NCI-H1930 (cell line): ENCODE data around the gene MTA3.

ENCODE experiments used
- DNase-seq, 2 experiments: peaks; one replicate each; lab custom pipeline; 2025; lab: John Stamatoyannopoulos, UW

Gene MTA3

DNA sequence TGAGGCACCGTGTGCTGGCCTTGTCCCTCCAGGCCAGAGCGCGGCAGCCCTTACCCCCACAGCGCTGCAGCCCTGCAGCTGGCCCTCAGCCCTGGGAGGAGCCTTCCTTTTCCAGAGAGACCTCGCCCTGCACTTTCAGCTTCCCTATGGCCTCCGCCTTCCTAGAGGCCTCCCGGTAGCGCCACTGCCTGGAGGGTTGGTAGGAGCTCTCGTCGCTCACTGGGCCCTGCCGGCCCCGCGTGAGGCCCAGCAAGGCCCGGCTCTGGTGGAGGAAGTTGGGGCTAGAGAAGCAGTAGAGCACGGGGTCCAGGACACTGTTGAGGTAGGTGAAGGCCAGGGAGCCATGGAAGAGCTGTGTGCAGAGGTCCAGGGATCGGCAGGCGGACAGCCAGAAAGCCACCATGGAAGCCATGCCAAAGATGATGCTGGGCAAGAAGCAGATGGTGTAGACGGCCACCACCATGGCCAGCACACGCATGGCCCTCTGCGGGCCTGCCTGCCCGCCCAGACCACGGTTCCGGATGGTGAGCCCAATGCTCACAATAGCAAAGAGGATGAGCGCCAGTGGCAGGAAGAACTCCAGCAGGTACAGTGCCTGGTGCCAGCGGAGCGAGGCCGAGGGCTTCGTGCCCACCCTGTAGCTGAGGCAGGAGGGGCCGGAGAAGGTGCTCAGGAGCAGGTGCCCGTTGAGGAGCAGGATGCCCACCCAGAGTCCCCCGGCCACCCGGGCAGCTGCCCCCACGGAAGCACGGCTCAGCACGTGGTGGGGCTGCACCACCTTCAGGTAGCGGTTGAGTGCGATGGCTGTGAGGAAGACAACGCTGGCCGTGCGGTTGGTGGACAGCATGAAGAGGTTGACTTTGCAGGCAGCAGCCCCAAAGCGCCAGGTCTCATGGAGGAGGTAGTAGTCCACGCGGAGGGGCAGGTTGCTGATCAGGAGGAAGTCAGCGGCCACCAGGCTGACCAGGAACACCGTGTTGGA is 194.7 kb downstream of the MTA3 start:
- no peak for DNase-seq

GRCh38 chr2:42764096-42764495 is 195.7 kb downstream of the MTA3 start, which contains the start of gene OXER1:
OXER1 (minus strand) TSS chr2:42764135; CDS start chr2:42764062, 73 bp downstream.
- no peak for DNase-seq

DNA sequence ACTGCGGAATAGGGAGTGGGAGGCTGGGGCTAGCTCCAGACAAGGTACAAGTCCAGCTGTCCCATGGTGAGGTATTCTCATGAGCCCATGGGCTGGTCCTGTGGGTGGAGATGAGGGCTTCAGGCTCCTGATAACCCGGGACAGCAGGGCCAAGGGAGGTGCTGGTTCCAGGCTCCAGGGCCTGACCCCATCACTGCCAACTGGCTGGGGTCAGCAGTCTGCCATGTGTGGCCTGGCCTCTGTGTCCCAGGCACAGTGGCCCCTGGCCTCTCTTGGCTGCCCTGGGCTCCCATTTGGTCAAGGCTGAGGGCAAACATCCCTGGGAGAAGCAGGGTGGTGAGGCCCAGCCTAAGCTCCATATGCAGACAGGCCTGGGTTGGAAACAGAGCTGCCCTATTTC is 196.5 kb downstream of the MTA3 start:
- no peak for DNase-seq

DNA sequence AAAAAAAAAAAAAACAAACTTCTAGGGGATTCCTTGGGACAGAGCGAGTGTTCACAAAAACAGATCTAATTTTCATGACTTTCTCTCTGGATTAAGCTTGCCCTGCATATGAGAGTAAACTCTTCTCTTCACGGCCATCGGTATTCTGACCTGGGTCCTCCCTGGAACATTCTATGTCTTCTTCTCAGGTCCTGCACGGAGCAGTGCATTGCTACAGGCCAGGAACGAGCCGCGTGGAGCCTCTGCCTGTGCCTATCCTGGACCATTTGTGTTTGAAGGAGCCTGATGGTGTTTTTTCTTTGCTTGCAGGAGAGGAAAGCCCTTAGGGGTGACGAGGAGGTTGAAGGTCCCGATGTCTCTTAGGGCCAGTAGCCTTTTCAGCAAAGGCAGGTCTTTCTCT is 197.3 kb downstream of the MTA3 start:
- no peak for DNase-seq

- no peak for DNase-seq
Observed at GRCh38 chr2:42767080-42767898, 198.9 kb downstream of the MTA3 start.

DNA sequence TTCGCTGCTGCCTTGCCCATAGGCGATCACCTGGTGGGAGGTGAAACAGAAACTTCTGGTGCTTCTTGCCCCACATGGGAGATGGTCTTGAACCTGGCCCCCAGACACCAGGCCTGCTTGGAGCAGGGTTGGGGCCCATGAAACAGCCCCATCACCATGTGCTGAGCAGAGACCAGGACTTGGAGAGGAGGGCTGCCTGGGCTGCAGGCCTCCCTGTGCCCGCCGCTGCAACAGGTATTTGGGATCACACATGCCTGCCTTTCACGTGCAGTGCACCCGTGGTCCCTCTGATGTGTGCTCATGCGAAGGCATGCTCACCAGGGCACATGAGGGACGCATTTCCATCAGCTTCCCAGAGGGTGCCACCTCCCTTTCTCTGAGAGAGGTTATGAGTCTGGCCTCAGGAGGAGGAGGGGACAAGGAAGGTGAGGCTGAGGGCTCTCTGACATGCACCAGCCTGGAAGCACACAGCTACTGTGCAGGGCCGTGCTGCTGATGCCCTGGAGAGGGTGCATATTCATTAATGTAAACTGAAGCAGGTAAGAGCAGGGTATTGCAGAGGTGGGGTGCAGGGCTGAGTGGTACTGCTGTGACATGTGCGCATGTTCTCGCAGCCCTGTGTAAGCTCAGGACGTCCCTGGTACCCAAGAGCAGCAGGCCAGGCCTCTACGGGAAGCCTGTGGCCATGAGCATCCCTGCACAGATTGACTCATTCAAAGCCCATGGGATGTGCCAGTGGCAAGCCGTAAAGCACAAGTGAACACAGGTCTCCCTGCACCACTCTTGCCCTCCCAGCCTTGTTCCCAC is 199.7 kb downstream of the MTA3 start:
- no peak for DNase-seq

DNA sequence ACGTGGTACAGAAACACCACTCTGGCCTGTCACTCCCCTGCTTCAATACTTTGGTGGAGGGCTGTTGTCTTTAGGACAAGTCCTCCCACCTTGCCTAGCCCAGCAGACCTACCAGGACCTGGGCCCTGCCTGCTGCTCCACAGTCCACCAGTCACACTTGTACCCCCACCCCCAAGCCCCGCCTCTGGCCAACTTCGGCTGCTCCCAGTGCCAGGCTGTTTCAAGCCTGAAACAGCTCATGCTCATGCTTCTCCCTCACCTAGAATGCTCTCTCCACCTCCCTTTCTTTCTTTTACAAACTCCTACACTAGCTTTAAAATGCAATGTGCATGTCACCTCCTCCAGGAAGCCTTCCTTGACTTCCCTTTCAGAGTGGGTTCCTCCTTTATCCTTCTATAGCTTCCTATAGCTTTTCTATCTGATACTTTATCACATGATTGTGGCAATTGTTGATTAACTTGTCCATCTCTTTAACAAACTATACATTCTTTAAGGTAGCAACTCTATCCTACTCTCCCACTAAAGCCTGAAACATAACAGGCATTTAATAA is 200.3 kb downstream of the MTA3 start:
- DNase-seq: no peak

DNA sequence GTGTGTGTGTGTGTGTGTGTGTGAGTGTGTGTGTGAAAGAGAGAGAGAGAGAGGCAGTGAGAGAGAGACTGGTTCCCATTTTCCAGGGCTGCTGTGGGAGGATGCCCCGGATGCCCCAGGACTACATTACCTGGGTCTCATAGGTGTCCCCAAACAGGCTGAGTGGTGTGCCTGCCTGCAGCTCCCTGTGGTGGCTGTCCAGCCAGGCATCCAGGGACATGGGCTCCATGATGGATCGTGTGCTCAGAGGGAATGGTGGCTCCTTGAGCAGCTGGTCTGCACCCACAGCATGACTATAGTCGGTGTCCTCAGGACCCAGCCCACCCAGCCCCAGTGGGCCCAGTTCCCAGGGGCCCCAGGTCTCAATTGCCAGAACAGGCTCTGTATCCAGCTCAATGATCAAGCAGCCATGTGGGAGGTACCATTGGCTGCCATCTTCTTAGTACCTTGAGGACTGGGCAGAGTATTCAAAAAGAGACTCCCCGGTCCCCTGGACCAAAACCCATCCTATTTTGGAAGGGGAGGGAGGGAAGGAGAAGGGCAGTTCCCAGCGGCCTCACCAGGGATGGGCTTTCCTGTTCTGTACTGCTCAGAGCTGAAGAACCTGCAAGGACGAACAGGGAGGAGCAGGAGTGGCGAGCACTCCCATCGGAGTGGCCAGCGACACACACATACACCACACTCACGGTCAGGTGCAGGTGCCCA is 201.3 kb downstream of the MTA3 start:
- no peak for DNase-seq

DNA sequence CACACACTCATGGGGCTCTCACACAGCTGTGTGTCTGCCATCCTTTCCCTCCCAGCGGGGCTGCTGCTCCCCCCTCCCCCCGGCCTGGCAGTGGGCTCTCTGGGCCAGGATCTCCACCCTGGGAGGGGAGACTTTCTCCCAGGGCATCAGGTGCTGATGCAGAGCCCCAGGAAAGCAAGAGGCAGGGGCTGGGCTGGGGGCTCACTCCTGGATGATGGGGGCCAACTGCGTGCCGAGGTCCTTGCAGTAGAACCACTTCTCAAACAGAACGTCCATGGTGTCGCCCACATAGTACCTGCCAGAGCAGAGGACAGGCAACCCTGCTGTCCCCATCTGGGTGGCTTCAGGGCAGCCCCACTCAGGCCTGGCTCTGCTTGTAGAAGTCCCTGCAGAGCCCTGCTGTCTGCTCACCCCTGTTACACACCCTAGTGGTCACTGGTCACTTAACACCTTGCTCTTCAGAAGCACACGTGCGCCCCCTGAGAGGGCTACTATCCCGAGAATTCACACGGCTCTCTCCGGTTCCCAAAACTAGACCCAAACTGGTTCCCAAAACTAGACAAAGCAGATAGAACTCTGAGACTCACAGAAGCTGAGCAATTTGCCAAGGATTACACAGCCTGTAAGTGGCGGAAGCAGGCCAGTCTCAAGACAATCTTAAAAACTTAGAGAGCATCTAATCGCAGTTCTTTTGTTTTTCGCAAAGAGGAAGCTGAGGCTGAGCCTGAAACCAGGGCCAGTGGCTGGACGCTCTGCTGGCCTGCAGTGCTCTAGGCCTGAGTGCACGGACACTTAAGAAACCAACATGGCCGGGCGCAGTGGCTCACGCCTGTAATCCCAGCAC is 202.1 kb downstream of the MTA3 start:
- DNase-seq: peak in 1 of 2 experiments; percentile 29

GRCh38 chr2:42771546-42772153 is 203.2 kb downstream of the MTA3 start:
- no peak for DNase-seq

GRCh38 chr2:42775186-42775585 is 206.8 kb downstream of the MTA3 start:
- DNase-seq: no peak

- no peak for DNase-seq
Observed at GRCh38 chr2:42775810-42776209, 207.4 kb downstream of the MTA3 start.

DNA sequence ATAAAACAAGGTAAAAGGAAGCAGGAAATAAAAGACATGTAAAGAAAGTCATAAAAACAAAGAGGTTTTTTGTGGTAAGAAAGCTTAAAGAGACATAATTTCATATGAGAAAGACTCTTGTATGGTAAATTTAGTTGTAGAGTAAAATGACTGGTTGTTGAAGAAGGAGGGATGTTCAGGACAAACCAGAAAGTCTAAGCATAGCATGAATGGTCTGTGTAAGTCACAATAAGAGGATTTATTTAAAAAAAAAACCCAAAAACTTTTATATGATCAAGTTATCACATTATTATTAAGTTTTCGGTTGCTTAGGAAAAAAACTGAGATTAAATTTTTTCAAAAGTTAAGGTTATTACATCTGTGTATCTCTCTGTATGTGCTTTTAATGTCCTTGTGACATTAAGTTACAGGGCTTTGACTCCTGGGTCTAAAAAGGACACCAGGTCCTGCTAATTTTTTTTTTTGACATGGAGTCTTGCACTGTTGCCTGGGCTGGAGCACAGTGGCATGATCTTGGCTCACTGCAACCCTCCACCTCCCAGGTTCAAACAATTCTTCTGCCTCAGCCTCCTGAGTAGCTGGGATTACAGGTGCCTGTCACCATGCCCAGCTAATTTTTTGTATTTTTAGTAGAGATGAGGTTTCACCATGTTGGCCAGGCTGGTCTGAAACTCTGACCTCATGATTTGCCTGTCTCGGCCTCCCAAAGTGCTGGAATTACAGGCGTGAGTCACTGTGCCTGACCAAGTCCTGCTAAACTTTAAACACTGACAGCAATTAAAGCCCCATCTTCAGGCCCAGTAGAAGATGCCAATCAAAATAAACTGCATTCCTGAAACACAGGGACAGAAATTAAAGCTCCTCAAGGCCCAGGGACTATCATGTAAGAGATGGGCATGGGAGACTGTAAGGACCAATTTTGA is 209.7 kb downstream of the MTA3 start:
- no peak for DNase-seq

- DNase-seq: no peak
Observed at GRCh38 chr2:42781181-42781580, 212.7 kb downstream of the MTA3 start.

GRCh38 chr2:42783511-42783910 is 215.1 kb downstream of the MTA3 start:
- no peak for DNase-seq

GRCh38 chr2:42784204-42784880 is 215.9 kb downstream of the MTA3 start:
- no peak for DNase-seq

DNA sequence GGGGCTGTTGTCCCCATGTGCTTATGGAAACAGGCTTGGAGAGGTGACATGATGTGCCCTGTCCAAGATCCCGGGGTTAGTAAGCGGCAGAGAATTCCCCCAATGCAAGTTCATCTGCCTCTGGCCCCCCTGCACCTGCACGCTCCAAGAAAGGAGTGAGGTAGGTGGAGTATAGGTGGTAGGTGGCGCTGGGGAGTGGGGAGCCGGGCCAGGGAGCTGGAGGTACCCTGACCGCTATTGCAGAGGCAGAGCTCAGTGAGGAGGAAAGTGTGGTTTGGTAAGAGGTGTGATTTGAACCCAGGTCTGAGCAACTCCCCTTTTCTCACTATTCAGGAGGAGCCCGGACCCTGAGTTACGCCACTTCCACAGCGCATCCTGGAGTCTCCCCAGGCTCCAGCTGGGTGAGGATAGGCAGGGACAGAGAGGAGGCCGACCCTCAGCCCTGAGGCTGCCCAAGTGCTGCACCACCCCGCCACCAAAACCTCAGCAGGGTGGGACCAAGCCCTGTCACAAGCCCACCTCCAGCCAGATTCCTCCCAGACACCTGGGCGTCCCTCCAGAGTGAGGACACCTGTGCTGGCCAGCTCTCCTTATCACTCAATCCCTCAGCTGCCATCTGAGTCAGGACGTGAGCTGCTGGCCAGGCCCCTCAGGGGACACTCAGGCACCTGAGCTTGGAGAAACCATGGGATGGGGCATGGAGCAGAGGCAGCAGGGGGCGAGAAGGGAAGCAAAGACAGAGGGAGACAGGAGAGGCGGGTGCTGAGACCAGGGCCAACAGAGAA is 218.3 kb downstream of the MTA3 start:
- DNase-seq: no peak
